WTC11 (cell line): ENCODE measurements around the gene SRPK1. TPM values are rescaled to one million over a fixed set of nuclear protein-coding genes. Genes with fewer than 3 reads are reported as not detected.

Experiments used
- ATAC-seq: fragments of 200-7000 bp; cut with Tn5 transposase; 2 replicates; pipeline ENCODE4 v1.10.0; 2021; ENCODE audit warnings: mild to moderate bottlenecking, moderate library complexity
- CTCF ChIA-PET: fragments of 300-600 bp; sonication (Branson Sonifier 250); formaldehyde crosslinking; loops from one replicate; lab custom pipeline; 2021; ENCODE audit warnings: antibody characterized with exemption; lab: Charles Lee
- POLR2A ChIA-PET: fragments of 350-600 bp; sonication (Branson Sonifier 250); formaldehyde crosslinking; loops from one replicate; lab custom pipeline; 2021; ENCODE audit warnings: antibody characterized with exemption; lab: Charles Lee
- DNase-seq: peaks from one replicate; pipeline ENCODE4 v3.0.0; 2021; ENCODE audit warnings: low spot score
- H3K27ac Mint-ChIP-seq: 2 replicates; pipeline ENCODE4 v1.8.0; 2021; ENCODE audit warnings: mixed read lengths
- H3K27me3 Mint-ChIP-seq: 2 replicates; pipeline ENCODE4 v1.8.0; 2021; ENCODE audit warnings: low read depth, mild to moderate bottlenecking, moderate library complexity, mixed read lengths
- H3K36me3 Mint-ChIP-seq: 2 replicates; pipeline ENCODE4 v1.8.0; 2021; ENCODE audit warnings: mixed read lengths
- H3K4me1 Mint-ChIP-seq: 2 replicates; pipeline ENCODE4 v1.8.0; 2022; ENCODE audit warnings: mixed read lengths
- H3K4me3 Mint-ChIP-seq: 2 replicates; pipeline ENCODE4 v1.8.0; 2021; ENCODE audit warnings: mild to moderate bottlenecking, moderate library complexity, mixed read lengths
- H3K9me3 Mint-ChIP-seq: 2 replicates; pipeline ENCODE4 v1.8.0; 2021; ENCODE audit warnings: mixed read lengths
- CBFB ChIP-seq: sonication (generic); formaldehyde crosslinking; IDR thresholded peaks from 2 replicates; pipeline ENCODE4 v1.8.1; 2022; ENCODE audit warnings: mild to moderate bottlenecking, low read depth, missing genetic modification reagents
- CREB1 ChIP-seq: sonication (generic); formaldehyde crosslinking; IDR thresholded peaks from 2 replicates; pipeline ENCODE4 v1.8.0; 2023; ENCODE audit warnings: mild to moderate bottlenecking, missing genetic modification reagents
- CREM ChIP-seq: sonication (generic); formaldehyde crosslinking; IDR thresholded peaks from 2 replicates; pipeline ENCODE4 v1.8.1; 2022; ENCODE audit warnings: mild to moderate bottlenecking, missing genetic modification reagents, moderate library complexity
- E2F1 ChIP-seq: sonication (generic); formaldehyde crosslinking; IDR thresholded peaks from 2 replicates; pipeline ENCODE4 v1.8.0; 2022; ENCODE audit warnings: mild to moderate bottlenecking, missing genetic modification reagents
- EMX1 ChIP-seq: fragments of 250-450 bp; sonication (Bioruptor Pico); IDR thresholded peaks from 2 replicates; pipeline ENCODE4 v1.8.0; 2021; ENCODE audit warnings: mild to moderate bottlenecking
- ESRRA ChIP-seq: sonication (generic); formaldehyde crosslinking; IDR thresholded peaks from 2 replicates; pipeline ENCODE4 v1.8.1; 2022; ENCODE audit warnings: mild to moderate bottlenecking, missing genetic modification reagents, borderline replicate concordance
- GABPB1 ChIP-seq: sonication (generic); formaldehyde crosslinking; IDR thresholded peaks from 2 replicates; pipeline ENCODE4 v1.8.1; 2023; ENCODE audit warnings: mild to moderate bottlenecking, missing genetic modification reagents
- GRHL2 ChIP-seq: fragments of 250-450 bp; sonication (Bioruptor Pico); IDR thresholded peaks from 2 replicates; pipeline ENCODE4 v1.8.0; 2022; ENCODE audit warnings: mild to moderate bottlenecking, moderate library complexity; ENCODE audit not compliant: insufficient replicate concordance, severe bottlenecking
- MLX ChIP-seq: sonication (generic); formaldehyde crosslinking; IDR thresholded peaks from 2 replicates; pipeline ENCODE4 v1.8.1; 2023; ENCODE audit warnings: mild to moderate bottlenecking, missing genetic modification reagents, moderate library complexity
- MXD4 ChIP-seq: fragments of 250-450 bp; sonication (Bioruptor Pico); IDR thresholded peaks from 2 replicates; pipeline ENCODE4 v1.8.0; 2021; ENCODE audit warnings: mild to moderate bottlenecking, moderate library complexity, borderline replicate concordance
- NFYB ChIP-seq: sonication (generic); formaldehyde crosslinking; conservative IDR thresholded peaks from 2 replicates; pipeline ENCODE4 v1.8.0; 2022; ENCODE audit warnings: low read depth, missing genetic modification reagents
- NR2C2 ChIP-seq: sonication (generic); formaldehyde crosslinking; IDR thresholded peaks from 2 replicates; pipeline ENCODE4 v1.8.0; 2022; ENCODE audit warnings: mild to moderate bottlenecking, missing genetic modification reagents
- OVOL2 ChIP-seq: fragments of 250-450 bp; sonication (Bioruptor Pico); IDR thresholded peaks from 2 replicates; pipeline ENCODE4 v1.9.0; 2021; ENCODE audit warnings: mild to moderate bottlenecking, borderline replicate concordance
- PRRX2 ChIP-seq: fragments of 250-450 bp; sonication (Bioruptor Pico); IDR thresholded peaks from 2 replicates; pipeline ENCODE4 v1.8.0; 2021; ENCODE audit warnings: mild to moderate bottlenecking
- RELA ChIP-seq: sonication (generic); formaldehyde crosslinking; IDR thresholded peaks from 2 replicates; pipeline ENCODE4 v1.8.1; 2022; ENCODE audit warnings: missing genetic modification reagents, mild to moderate bottlenecking, borderline replicate concordance
- SMAD3 ChIP-seq: sonication (generic); formaldehyde crosslinking; IDR thresholded peaks from 2 replicates; pipeline ENCODE4 v1.8.0; 2022; ENCODE audit warnings: missing genetic modification reagents, mild to moderate bottlenecking, borderline replicate concordance
- ZNF219 ChIP-seq: sonication (generic); formaldehyde crosslinking; IDR thresholded peaks from 2 replicates; pipeline ENCODE4 v1.8.0; 2023; ENCODE audit warnings: missing genetic modification reagents, mild to moderate bottlenecking, borderline replicate concordance
- ZNF317 ChIP-seq: sonication (generic); formaldehyde crosslinking; IDR thresholded peaks from 2 replicates; pipeline ENCODE4 v1.8.1; 2023; ENCODE audit warnings: low read depth, mild to moderate bottlenecking, moderate library complexity, missing genetic modification reagents, borderline replicate concordance
- total RNA-seq: library from RNA; stranded (reverse); gene quantifications from 3 replicates; pipeline ENCODE4 v1.2.3, GENCODE V29; 2021
- TF ChIP-seq, protein P1 (sequence below): sonication (generic); formaldehyde crosslinking; IDR thresholded peaks from 2 replicates; pipeline ENCODE4 v1.8.0; 2023; ENCODE audit warnings: missing genetic modification reagents
- TF ChIP-seq, protein P2 (sequence below): sonication (generic); formaldehyde crosslinking; IDR thresholded peaks from 2 replicates; pipeline ENCODE4 v1.8.1; 2023; ENCODE audit warnings: mild to moderate bottlenecking, missing genetic modification reagents, moderate library complexity
- TF ChIP-seq, protein P3 (sequence below): fragments of 250-450 bp; sonication (Bioruptor Pico); IDR thresholded peaks from 2 replicates; pipeline ENCODE4 v2.1.2; 2022; ENCODE audit warnings: mild to moderate bottlenecking, moderate library complexity

The SRPK1 gene
- total RNA-seq, 1 experiment from 2014 or later, result 100.0 TPM

- Mint-ChIP-seq H3K4me3 (no peak overlapping the region), H3K9me3 (no peaks in the 10 kb centered on the region), H3K36me3 (peaks cover 22% of the 10 kb centered on the region; the same call in 1 of the 2 replicates), H3K27ac (no peak overlapping the region), H3K27me3 (no peaks in the 10 kb centered on the region), H3K4me1 (peaks cover 26% of the 10 kb centered on the region)
- CTCF ChIA-PET, result no interaction called here
- TF ChIP-seq MXD4 (CRISPR knock-in tag), result no peak
- no peak for TF ChIP-seq NR2C2 (CRISPR knock-in tag)
- no peak for TF ChIP-seq PRRX2 (CRISPR knock-in tag)
- TF ChIP-seq, protein P1, sequence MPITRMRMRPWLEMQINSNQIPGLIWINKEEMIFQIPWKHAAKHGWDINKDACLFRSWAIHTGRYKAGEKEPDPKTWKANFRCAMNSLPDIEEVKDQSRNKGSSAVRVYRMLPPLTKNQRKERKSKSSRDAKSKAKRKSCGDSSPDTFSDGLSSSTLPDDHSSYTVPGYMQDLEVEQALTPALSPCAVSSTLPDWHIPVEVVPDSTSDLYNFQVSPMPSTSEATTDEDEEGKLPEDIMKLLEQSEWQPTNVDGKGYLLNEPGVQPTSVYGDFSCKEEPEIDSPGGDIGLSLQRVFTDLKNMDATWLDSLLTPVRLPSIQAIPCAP (CRISPR knock-in tag), result no peak
- no peak for TF ChIP-seq GABPB1 (CRISPR knock-in tag)
- no peak for TF ChIP-seq E2F1 (CRISPR knock-in tag)
- TF ChIP-seq SMAD3, result no peak
- no peak for TF ChIP-seq EMX1
- TF ChIP-seq RELA (CRISPR knock-in tag), result no peak
- no peak for TF ChIP-seq ZNF219 (CRISPR knock-in tag)
- TF ChIP-seq CREM, result no peak
- no peak for TF ChIP-seq ESRRA (CRISPR knock-in tag)
- no peak for TF ChIP-seq GRHL2 (CRISPR knock-in tag)
- no peak for ATAC-seq
- POLR2A ChIA-PET, result no interaction called here
- no peak for DNase-seq
Observed at GRCh38 chr6:35898003-35898402, 22.9 kb downstream of the SRPK1 start.

GRCh38 chr6:35897486-35897885, 23.4 kb downstream of the SRPK1 start:
- Mint-ChIP-seq H3K4me1 (peaks cover 26% of the 10 kb centered on the region), H3K36me3 (peaks cover 22% of the 10 kb centered on the region; the same call in 1 of the 2 replicates), H3K27ac (no peak overlapping the region), H3K27me3 (no peaks in the 10 kb centered on the region), H3K4me3 (no peak overlapping the region), H3K9me3 (no peaks in the 10 kb centered on the region)
- POLR2A ChIA-PET, result no interaction called here
- CTCF ChIA-PET, result no interaction called here
- ATAC-seq (no peak), DNase-seq (no peak)
- TF ChIP-seq CREM (no peak), NFYB (CRISPR knock-in tag) (no peak), CREB1 (CRISPR knock-in tag) (no peak), OVOL2 (CRISPR knock-in tag) (no peak), GRHL2 (CRISPR knock-in tag) (no peak), CBFB (no peak), ZNF317 (no peak), ZNF219 (CRISPR knock-in tag) (no peak), MLX (CRISPR knock-in tag) (no peak), PRRX2 (CRISPR knock-in tag) (no peak)
- TF ChIP-seq, protein P2, sequence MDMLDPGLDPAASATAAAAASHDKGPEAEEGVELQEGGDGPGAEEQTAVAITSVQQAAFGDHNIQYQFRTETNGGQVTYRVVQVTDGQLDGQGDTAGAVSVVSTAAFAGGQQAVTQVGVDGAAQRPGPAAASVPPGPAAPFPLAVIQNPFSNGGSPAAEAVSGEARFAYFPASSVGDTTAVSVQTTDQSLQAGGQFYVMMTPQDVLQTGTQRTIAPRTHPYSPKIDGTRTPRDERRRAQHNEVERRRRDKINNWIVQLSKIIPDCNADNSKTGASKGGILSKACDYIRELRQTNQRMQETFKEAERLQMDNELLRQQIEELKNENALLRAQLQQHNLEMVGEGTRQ (CRISPR knock-in tag), result no peak
- TF ChIP-seq, protein P3, sequence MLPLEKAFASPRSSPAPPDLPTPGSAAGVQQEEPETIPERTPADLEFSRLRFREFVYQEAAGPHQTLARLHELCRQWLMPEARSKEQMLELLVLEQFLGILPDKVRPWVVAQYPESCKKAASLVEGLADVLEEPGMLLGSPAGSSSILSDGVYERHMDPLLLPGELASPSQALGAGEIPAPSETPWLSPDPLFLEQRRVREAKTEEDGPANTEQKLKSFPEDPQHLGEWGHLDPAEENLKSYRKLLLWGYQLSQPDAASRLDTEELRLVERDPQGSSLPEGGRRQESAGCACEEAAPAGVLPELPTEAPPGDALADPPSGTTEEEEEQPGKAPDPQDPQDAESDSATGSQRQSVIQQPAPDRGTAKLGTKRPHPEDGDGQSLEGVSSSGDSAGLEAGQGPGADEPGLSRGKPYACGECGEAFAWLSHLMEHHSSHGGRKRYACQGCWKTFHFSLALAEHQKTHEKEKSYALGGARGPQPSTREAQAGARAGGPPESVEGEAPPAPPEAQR, result no peak
